ENCODE measurements around the gene BABAM2. TPM values are rescaled to one million over a fixed set of nuclear protein-coding genes. Genes with fewer than 3 reads are reported as not detected.
"Not testable (repeated sequence)": the region's sequence is repeated elsewhere in the genome, so short reads cannot be mapped to it uniquely, and the experiment has no call there.

The BABAM2 gene
- total and polyA plus RNA-seq, 4 donors: 17.2 to 53.8 (median 36.5) TPM

GRCh38 chr2:28330722-28331121 is 440.2 kb downstream of the BABAM2 start:
- H3K27me3 ChIP-seq (ENCODE audit: control insufficient read depth in 1 of 2, insufficient read depth in 2 of 2, low read length in 1 of 2); H3K4me3 ChIP-seq (ENCODE audit: low read length in 2 of 2); H3K36me3 ChIP-seq (ENCODE audit: control insufficient read depth in 1 of 2, insufficient read depth in 2 of 2, low read length in 1 of 2); DNase-seq; ATAC-seq (ENCODE audit: low FRiP score); H3K4me1 ChIP-seq (ENCODE audit: control insufficient read depth in 1 of 2, insufficient read depth in 2 of 2, low read length in 2 of 2); intact Hi-C loops (cut with DNase I); H3K27ac ChIP-seq (ENCODE audit: low read depth in 1 of 2, low read length in 2 of 2); H3K9me3 ChIP-seq (ENCODE audit: control insufficient read depth, low read length): not testable (repeated sequence)
- WGBS, 2 donors: 77 to 88% methylated on average over 5 of the region's 5 CpGs

GRCh38 chr2:28331797-28332196 is 441.3 kb downstream of the BABAM2 start:
- H3K4me1 ChIP-seq (ENCODE audit: control insufficient read depth in 1 of 2, insufficient read depth in 2 of 2, low read length in 2 of 2); H3K36me3 ChIP-seq (ENCODE audit: control insufficient read depth in 1 of 2, insufficient read depth in 2 of 2, low read length in 1 of 2); intact Hi-C loops (cut with DNase I); H3K27ac ChIP-seq (ENCODE audit: low read depth in 1 of 2, low read length in 2 of 2); H3K9me3 ChIP-seq (ENCODE audit: control insufficient read depth, low read length); H3K27me3 ChIP-seq (ENCODE audit: control insufficient read depth in 1 of 2, insufficient read depth in 2 of 2, low read length in 1 of 2); DNase-seq; ATAC-seq (ENCODE audit: low FRiP score); H3K4me3 ChIP-seq (ENCODE audit: low read length in 2 of 2): not testable (repeated sequence)
- WGBS, 2 donors: 99% methylated on average over 3 of the region's 3 CpGs

- H3K27ac ChIP-seq (ENCODE audit: low read depth in 1 of 2, low read length in 2 of 2): no peak overlapping the region
- 98 to 100% methylated on average over 8 of the region's 8 CpGs for WGBS, 2 donors
- no peak for DNase-seq
- no peaks in the 10 kb centered on the region for H3K9me3 ChIP-seq (ENCODE audit: control insufficient read depth, low read length)
- no peak overlapping the region for H3K4me3 ChIP-seq (ENCODE audit: low read length in 2 of 2)
- no peak for ATAC-seq (ENCODE audit: low FRiP score)
- no peaks in the 10 kb centered on the region for H3K4me1 ChIP-seq (ENCODE audit: control insufficient read depth in 1 of 2, insufficient read depth in 2 of 2, low read length in 2 of 2)
- no peaks in the 10 kb centered on the region for H3K27me3 ChIP-seq (ENCODE audit: control insufficient read depth in 1 of 2, insufficient read depth in 2 of 2, low read length in 1 of 2)
- H3K36me3 ChIP-seq (ENCODE audit: control insufficient read depth in 1 of 2, insufficient read depth in 2 of 2, low read length in 1 of 2): no peaks in the 10 kb centered on the region
- intact Hi-C loops (cut with DNase I): no loop called here
Measured at GRCh38 chr2:28332696-28333095, 442.2 kb downstream of the BABAM2 start.

GRCh38 chr2:28333606-28334526 is 443.3 kb downstream of the BABAM2 start:
- H3K9me3 ChIP-seq (ENCODE audit: control insufficient read depth, low read length): no peaks in the 10 kb centered on the region
- DNase-seq (peak in 1 of 2 donors; percentile 76), ATAC-seq (ENCODE audit: low FRiP score) (peak; percentile 61)
- intact Hi-C loops (cut with DNase I): no loop called here
- no peak overlapping the region for H3K4me3 ChIP-seq (ENCODE audit: low read length in 2 of 2)
- H3K27me3 ChIP-seq (ENCODE audit: control insufficient read depth in 1 of 2, insufficient read depth in 2 of 2, low read length in 1 of 2): no peaks in the 10 kb centered on the region
- no peaks in the 10 kb centered on the region for H3K36me3 ChIP-seq (ENCODE audit: control insufficient read depth in 1 of 2, insufficient read depth in 2 of 2, low read length in 1 of 2)
- H3K4me1 ChIP-seq (ENCODE audit: control insufficient read depth in 1 of 2, insufficient read depth in 2 of 2, low read length in 2 of 2): no peaks in the 10 kb centered on the region
- H3K27ac ChIP-seq (ENCODE audit: low read depth in 1 of 2, low read length in 2 of 2): peak overlapping the region in 1 of 2 donors; percentile 76
- 15 to 17% methylated on average over 15 of the region's 15 CpGs for WGBS, 2 donors

GRCh38 chr2:28334527-28334894 is 444.0 kb downstream of the BABAM2 start:
- intact Hi-C loops (cut with DNase I): no loop called here
- ATAC-seq (ENCODE audit: low FRiP score): no peak
- H3K4me1 ChIP-seq (ENCODE audit: control insufficient read depth in 1 of 2, insufficient read depth in 2 of 2, low read length in 2 of 2): no peaks in the 10 kb centered on the region

GRCh38 chr2:28335265-28335664 is 444.7 kb downstream of the BABAM2 start:
- H3K4me3 ChIP-seq (ENCODE audit: low read length in 2 of 2); H3K9me3 ChIP-seq (ENCODE audit: control insufficient read depth, low read length); H3K27me3 ChIP-seq (ENCODE audit: control insufficient read depth in 1 of 2, insufficient read depth in 2 of 2, low read length in 1 of 2); H3K36me3 ChIP-seq (ENCODE audit: control insufficient read depth in 1 of 2, insufficient read depth in 2 of 2, low read length in 1 of 2); intact Hi-C loops (cut with DNase I); H3K4me1 ChIP-seq (ENCODE audit: control insufficient read depth in 1 of 2, insufficient read depth in 2 of 2, low read length in 2 of 2); DNase-seq; H3K27ac ChIP-seq (ENCODE audit: low read depth in 1 of 2, low read length in 2 of 2); ATAC-seq (ENCODE audit: low FRiP score): not testable (repeated sequence)
- 97 to 99% methylated on average over 11 of the region's 11 CpGs for WGBS, 2 donors

More at GRCh38 chr2:28334527-28334894, 444.0 kb downstream of the BABAM2 start:
- no peak overlapping the region for H3K4me3 ChIP-seq (ENCODE audit: low read length in 2 of 2)
- DNase-seq: no peak
- no peaks in the 10 kb centered on the region for H3K36me3 ChIP-seq (ENCODE audit: control insufficient read depth in 1 of 2, insufficient read depth in 2 of 2, low read length in 1 of 2)
- 70 to 73% methylated on average over 8 of the region's 8 CpGs for WGBS, 2 donors
- peak overlapping the region in 1 of 2 donors; percentile 76 for H3K27ac ChIP-seq (ENCODE audit: low read depth in 1 of 2, low read length in 2 of 2)
- no peaks in the 10 kb centered on the region for H3K27me3 ChIP-seq (ENCODE audit: control insufficient read depth in 1 of 2, insufficient read depth in 2 of 2, low read length in 1 of 2)
- H3K9me3 ChIP-seq (ENCODE audit: control insufficient read depth, low read length): no peaks in the 10 kb centered on the region

- Histone ChIP-seq H3K36me3 (ENCODE audit: control insufficient read depth in 1 of 2, insufficient read depth in 2 of 2, low read length in 1 of 2) (no peaks in the 10 kb centered on the region), H3K27me3 (ENCODE audit: control insufficient read depth in 1 of 2, insufficient read depth in 2 of 2, low read length in 1 of 2) (no peaks in the 10 kb centered on the region), H3K4me3 (ENCODE audit: low read length in 2 of 2) (no peak overlapping the region), H3K4me1 (ENCODE audit: control insufficient read depth in 1 of 2, insufficient read depth in 2 of 2, low read length in 2 of 2) (no peaks in the 10 kb centered on the region), H3K27ac (ENCODE audit: low read depth in 1 of 2, low read length in 2 of 2) (no peak overlapping the region), H3K9me3 (ENCODE audit: control insufficient read depth, low read length) (no peaks in the 10 kb centered on the region)
- intact Hi-C loops (cut with DNase I): no loop called here
- ATAC-seq (ENCODE audit: low FRiP score): no peak
- DNase-seq: no peak
- WGBS, 2 donors: 90 to 94% methylated on average over 6 of the region's 6 CpGs
Measured at GRCh38 chr2:28335666-28336065, 445.1 kb downstream of the BABAM2 start.

- Histone ChIP-seq H3K27me3 (ENCODE audit: control insufficient read depth in 1 of 2, insufficient read depth in 2 of 2, low read length in 1 of 2) (no peaks in the 10 kb centered on the region), H3K36me3 (ENCODE audit: control insufficient read depth in 1 of 2, insufficient read depth in 2 of 2, low read length in 1 of 2) (no peaks in the 10 kb centered on the region), H3K9me3 (ENCODE audit: control insufficient read depth, low read length) (no peaks in the 10 kb centered on the region), H3K27ac (ENCODE audit: low read depth in 1 of 2, low read length in 2 of 2) (no peak overlapping the region), H3K4me3 (ENCODE audit: low read length in 2 of 2) (no peak overlapping the region), H3K4me1 (ENCODE audit: control insufficient read depth in 1 of 2, insufficient read depth in 2 of 2, low read length in 2 of 2) (peaks cover 0 to 2% of the 10 kb centered on the region in 2 donors)
- intact Hi-C loops (cut with DNase I): no loop called here
- 83 to 85% methylated on average over 13 of the region's 13 CpGs for whole genome bisulfite sequencing, 2 donors
- no peak for DNase-seq
- ATAC-seq (ENCODE audit: low FRiP score): no peak
Measured at GRCh38 chr2:28336264-28336980, 445.9 kb downstream of the BABAM2 start.
